ENCODE measurements around the gene SEC14L1.

The SEC14L1 gene

GRCh38 chr17:77164483-77165091, 23.8 kb downstream of the SEC14L1 start:
- peak; percentile 50 for DNase-seq

DNA sequence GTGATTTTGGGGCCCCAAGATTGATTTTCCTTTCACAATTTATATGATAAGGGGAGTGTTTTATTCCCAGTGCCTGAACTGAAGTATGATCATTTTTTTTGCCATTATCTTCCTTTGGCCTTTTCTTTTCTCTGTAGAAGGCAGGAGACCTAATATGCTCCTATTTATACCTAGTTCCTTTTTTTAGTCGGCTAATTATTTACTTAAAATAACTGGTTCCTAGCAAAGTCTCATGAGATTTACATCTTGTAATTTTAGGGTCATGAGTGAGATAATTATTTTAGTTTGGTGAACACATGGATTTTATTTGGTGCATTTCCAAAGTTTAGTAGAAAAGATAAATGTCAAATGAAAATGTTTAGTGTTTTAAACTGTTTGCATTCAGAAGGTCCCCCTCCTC, 24.8 kb downstream of the SEC14L1 start:
- DNase-seq: no peak

DNA sequence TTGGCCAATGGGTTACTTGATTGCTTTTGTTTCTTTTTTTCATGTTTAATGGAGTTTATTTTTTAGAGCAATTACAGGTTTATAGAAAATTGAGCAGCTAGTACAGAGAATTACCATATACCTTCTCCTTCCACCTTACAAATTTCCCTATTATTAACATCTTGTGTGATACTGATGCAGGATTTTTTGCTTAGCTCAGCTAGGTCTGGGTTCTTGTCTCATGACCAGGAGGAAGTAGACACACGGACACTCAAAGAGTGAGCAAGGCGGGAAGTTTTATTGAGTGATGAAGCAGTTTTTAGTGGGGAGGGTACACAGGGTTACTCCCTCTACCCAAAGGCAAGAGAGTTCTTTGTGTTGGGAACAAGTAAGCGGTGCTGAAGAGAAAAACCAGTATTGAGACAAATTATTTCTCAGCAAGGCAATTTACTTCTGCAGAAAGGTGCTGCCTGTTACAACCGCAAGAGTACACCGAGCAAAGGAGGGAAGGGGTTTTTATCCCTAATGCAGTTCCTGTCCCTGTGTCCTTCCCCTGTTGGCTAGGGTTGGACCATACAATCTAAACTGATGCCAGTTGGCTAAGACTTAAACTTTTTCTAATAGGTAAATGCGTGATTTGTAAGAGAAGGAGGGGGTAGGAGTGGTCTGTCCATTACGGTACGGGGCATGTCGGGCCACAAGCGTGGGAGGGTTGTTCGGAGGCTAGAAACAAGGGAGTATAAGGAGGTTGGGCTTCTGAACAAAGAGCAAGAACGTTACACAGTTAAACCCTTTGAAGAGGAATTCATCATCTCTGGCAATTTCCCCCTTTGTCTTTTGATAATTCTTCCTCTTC, 26.9 kb downstream of the SEC14L1 start:
- DNase-seq: no peak

GRCh38 chr17:77173104-77173503, 32.3 kb downstream of the SEC14L1 start:
- no peak for DNase-seq

GRCh38 chr17:77174928-77175661, 34.3 kb downstream of the SEC14L1 start:
- DNase-seq: no peak

- DNase-seq: no peak
These were observed 36.4 kb downstream of the SEC14L1 start for GRCh38 chr17:77177002-77177741.

GRCh38 chr17:77178050-77178449, 37.3 kb downstream of the SEC14L1 start:
- no peak for DNase-seq

GRCh38 chr17:77178563-77178962, 37.8 kb downstream of the SEC14L1 start:
- no peak for DNase-seq

- DNase-seq: no peak
These were observed 40.0 kb downstream of the SEC14L1 start for GRCh38 chr17:77180503-77181357.

GRCh38 chr17:77182205-77183172, 41.7 kb downstream of the SEC14L1 start:
- no peak for DNase-seq

GRCh38 chr17:77184474-77184873, 43.7 kb downstream of the SEC14L1 start:
- no peak for DNase-seq

DNA sequence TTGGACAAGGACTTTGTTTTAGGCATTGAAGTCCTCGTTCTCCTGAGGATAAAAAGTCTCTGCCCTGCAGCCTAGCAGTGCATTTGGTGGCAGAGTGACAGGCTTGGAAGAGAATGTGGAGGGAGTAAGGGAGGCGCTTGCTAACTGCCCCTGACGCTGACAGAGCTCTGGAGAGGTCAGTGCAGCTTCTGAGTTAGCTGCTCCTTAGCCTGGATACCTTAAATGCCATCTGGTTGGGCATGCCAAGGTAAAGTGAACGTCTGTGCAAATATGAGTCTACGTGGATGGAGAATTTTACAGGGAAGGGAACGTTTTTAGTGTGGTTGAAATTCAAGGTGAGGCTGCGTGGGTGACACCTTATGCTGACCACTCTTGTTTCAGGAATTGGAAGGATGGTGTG, 44.4 kb downstream of the SEC14L1 start:
- no peak for DNase-seq

GRCh38 chr17:77186141-77186604, 45.4 kb downstream of the SEC14L1 start:
- no peak for DNase-seq

GRCh38 chr17:77188084-77189066, 47.6 kb downstream of the SEC14L1 start:
- no peak for DNase-seq

- no peak for DNase-seq
These were observed 48.4 kb downstream of the SEC14L1 start for GRCh38 chr17:77189148-77189547.

- no peak for DNase-seq
These were observed 49.8 kb downstream of the SEC14L1 start for GRCh38 chr17:77190576-77190975.

DNA sequence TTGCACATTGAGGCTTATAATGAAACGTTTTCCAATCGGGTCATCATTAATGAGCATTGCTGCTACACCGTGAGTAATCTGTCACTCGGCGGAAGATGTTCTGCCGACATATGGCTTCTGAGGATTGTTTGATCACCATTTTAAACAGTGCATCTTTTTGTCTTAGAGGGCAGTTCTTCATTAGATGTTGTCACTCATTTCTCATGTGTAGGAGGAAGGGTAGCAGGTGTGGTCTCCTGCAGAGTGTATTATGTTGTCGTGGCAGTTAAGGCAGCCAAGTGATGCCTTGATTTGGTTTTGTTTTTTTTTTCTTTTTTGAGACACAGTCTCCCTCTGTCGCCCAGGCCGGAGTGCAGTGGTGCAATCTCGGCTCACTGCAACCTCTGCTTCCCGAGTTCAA, 50.5 kb downstream of the SEC14L1 start:
- no peak for DNase-seq

DNA sequence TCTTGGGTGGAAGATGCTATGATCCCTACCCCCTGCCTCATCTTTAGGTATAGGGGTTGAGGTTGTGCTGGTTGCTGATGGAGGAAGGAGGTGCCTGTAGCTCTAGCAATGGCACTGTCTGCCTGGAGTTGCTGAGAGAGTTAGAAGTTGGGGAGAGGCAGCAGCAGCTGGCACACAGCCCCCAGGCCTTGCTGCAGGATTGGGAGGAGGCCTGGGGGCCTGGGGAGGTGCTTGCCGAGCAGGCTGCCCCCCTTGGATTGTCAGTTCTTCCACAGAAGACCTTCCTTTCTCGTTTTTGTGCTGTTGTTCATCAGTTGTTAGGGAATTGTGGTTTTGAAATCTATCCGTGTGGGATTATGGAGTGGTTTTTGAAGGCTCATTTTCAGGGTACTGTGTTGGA, 52.9 kb downstream of the SEC14L1 start:
- no peak for DNase-seq

DNA sequence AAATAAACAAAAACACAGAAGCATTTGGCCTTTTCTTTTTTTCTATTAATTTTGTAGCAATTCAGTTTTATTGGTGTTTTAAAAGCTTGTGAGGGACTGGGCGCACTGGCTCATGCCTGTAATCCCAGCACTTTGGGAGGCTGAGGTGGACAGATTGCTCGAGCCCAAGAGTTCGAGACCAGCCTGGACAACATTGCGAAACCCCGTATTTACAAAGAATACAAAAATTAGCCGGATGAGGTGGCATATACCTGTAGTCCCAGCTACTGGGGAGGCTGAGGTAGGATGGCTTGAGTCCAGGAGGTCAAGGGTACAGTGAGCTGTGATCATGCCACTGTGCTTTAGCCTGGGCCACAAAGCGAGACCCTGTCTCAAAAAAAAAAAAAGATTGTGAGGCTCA, 53.4 kb downstream of the SEC14L1 start:
- no peak for DNase-seq

DNA sequence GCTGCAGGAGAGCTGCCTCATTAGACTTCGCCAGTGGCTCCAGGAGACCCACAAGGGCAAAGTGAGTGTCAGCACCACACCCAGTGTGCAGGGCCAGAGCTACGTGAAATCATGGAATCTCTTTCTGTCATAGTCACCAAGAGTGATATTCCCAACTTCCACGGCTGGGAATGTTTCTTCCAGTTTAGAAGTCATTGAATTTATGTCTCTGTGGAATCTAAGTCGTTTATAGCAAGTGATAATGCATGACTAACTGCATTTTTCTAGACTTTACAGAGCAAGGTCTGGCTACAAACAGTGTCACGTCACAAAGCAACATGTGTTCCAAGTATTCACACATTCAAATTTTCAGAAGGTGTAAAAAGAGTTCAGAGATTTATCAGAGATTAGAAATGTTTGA, 55.5 kb downstream of the SEC14L1 start:
- no peak for DNase-seq

Data from NCI-H345 (cell line).